ENCODE results near the gene ANTXR1. TPM values are rescaled to one million over a fixed set of nuclear protein-coding genes. Genes with fewer than 3 reads are reported as not detected.

Gene ANTXR1
- total and polyA plus RNA-seq, 2 donors from 2014 or later, result 7.0 to 42.6 TPM

DNA sequence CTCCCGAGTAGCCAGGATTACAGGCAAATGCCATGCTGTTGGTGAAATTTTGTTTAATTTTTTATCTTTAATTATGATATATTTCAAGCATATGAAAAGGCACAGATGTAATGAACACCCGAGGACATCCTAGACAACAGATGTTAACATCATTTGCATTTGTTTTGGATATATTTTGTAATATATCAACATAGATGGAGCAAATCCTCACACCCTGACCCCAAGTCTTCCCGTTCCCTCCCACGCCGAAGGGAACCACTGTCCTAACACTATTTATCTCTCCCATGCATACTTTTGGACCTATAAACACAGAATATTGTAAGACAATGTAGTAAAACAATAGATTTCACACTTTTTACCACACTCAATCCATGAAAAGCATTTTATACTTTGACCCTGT is 274.6 kb downstream of the ANTXR1 start:
- no peak for FAIRE-seq
- Histone ChIP-seq H3K9ac (ENCODE audit: low read length in 3 of 3) (no peak overlapping the region), H3K9me3 (ENCODE audit: control insufficient read depth in 2 of 3, insufficient read depth in 1 of 3, low read length in 3 of 3) (no peaks in the 10 kb centered on the region), H3K4me1 (ENCODE audit: control insufficient read depth in 2 of 3, insufficient read depth in 2 of 3, low read depth in 1 of 3, low read length in 3 of 3) (no peaks in the 10 kb centered on the region), H3K27me3 (ENCODE audit: control insufficient read depth, insufficient read depth, low read length) (no peaks in the 10 kb centered on the region), H3K4me3 (ENCODE audit: low read length in 3 of 3) (no peak overlapping the region), H3K27ac (ENCODE audit: low read depth in 2 of 2, low read length in 2 of 2) (no peak overlapping the region), H3K36me3 (ENCODE audit: control insufficient read depth in 2 of 3, insufficient read depth in 3 of 3, low read length in 3 of 3) (no peaks in the 10 kb centered on the region)
- DNase-seq, result no peak
- TF ChIP-seq, protein P1, sequence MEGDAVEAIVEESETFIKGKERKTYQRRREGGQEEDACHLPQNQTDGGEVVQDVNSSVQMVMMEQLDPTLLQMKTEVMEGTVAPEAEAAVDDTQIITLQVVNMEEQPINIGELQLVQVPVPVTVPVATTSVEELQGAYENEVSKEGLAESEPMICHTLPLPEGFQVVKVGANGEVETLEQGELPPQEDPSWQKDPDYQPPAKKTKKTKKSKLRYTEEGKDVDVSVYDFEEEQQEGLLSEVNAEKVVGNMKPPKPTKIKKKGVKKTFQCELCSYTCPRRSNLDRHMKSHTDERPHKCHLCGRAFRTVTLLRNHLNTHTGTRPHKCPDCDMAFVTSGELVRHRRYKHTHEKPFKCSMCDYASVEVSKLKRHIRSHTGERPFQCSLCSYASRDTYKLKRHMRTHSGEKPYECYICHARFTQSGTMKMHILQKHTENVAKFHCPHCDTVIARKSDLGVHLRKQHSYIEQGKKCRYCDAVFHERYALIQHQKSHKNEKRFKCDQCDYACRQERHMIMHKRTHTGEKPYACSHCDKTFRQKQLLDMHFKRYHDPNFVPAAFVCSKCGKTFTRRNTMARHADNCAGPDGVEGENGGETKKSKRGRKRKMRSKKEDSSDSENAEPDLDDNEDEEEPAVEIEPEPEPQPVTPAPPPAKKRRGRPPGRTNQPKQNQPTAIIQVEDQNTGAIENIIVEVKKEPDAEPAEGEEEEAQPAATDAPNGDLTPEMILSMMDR (IDR thresholded peaks at IDR 0.05; ENCODE audit: borderline replicate concordance, extremely low read depth, insufficient read depth), result no peak
- intact Hi-C loops (cut with DNase I), result no loop called here

DNA sequence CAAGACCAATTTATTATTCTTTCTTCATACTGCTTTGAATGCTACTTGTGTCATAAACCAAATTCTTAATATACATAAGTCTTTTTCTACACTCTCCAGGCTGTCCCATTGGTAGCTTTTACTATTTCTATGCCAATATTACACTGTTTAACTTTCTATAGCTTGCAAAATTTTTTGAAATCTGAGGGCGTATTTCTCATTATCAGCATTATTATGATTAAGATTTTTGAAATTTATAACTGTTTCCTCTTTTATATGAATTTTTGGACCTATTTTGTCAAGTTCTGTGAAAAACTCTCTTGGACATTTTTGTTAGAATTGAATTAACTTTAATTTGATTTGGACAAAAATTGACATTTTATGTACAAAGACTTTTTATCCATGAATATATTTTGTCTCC is 275.4 kb downstream of the ANTXR1 start:
- no peaks in the 10 kb centered on the region for H3K9me3 ChIP-seq (ENCODE audit: control insufficient read depth in 2 of 3, insufficient read depth in 1 of 3, low read length in 3 of 3)
- DNase-seq (no peak), FAIRE-seq (no peak)
- TF ChIP-seq, protein P1 (IDR thresholded peaks at IDR 0.05; ENCODE audit: borderline replicate concordance, extremely low read depth, insufficient read depth), result no peak
- intact Hi-C loops (cut with DNase I), result no loop called here
- H3K4me3 ChIP-seq (ENCODE audit: low read length in 3 of 3), result no peak overlapping the region
- H3K27me3 ChIP-seq (ENCODE audit: control insufficient read depth, insufficient read depth, low read length), result no peaks in the 10 kb centered on the region
- H3K4me1 ChIP-seq (ENCODE audit: control insufficient read depth in 2 of 3, insufficient read depth in 2 of 3, low read depth in 1 of 3, low read length in 3 of 3), result no peaks in the 10 kb centered on the region
- no peaks in the 10 kb centered on the region for H3K36me3 ChIP-seq (ENCODE audit: control insufficient read depth in 2 of 3, insufficient read depth in 3 of 3, low read length in 3 of 3)
- no peak overlapping the region for H3K9ac ChIP-seq (ENCODE audit: low read length in 3 of 3)
- no peak overlapping the region for H3K27ac ChIP-seq (ENCODE audit: low read depth in 2 of 2, low read length in 2 of 2)

DNA sequence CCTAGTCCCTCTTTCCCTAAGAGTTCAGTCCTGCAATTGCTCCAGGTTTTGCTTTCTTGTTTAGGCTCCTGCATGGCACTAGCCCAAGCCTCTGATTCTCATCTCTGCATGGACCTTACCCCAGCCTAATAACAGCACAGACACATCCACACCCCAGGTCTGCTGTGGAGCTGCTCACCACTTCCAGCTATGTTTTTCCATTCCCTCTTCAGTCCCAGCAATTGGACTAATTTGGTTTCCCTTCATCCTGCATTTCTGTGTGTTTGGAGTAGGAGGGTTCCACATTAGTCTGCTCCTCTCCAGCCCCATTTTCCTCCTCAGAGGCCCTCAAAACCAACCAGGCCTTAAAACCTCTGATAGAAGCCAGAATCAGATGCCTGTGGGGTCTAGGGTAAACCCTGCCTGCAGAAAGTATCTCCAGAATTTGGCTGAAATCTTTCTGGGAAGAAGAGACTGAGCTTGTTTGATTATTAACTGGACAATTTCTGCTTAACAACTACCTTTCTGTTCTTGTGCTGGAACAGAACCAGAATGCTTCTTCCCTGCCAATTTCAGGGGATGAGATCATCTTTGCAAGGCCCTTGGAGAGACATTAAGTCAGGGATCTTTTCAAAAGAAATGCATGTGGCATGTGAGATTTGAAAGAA is 278.1 kb downstream of the ANTXR1 start:
- FAIRE-seq (no peak), DNase-seq (no peak)
- no peak overlapping the region for H3K9ac ChIP-seq (ENCODE audit: low read length in 3 of 3)
- H3K27ac ChIP-seq (ENCODE audit: low read depth in 2 of 2, low read length in 2 of 2), result no peak overlapping the region
- H3K36me3 ChIP-seq (ENCODE audit: control insufficient read depth in 2 of 3, insufficient read depth in 3 of 3, low read length in 3 of 3), result no peaks in the 10 kb centered on the region
- no peaks in the 10 kb centered on the region for H3K9me3 ChIP-seq (ENCODE audit: control insufficient read depth in 2 of 3, insufficient read depth in 1 of 3, low read length in 3 of 3)
- TF ChIP-seq, protein P1 (IDR thresholded peaks at IDR 0.05; ENCODE audit: borderline replicate concordance, extremely low read depth, insufficient read depth), result no peak
- H3K4me1 ChIP-seq (ENCODE audit: control insufficient read depth in 2 of 3, insufficient read depth in 2 of 3, low read depth in 1 of 3, low read length in 3 of 3), result no peaks in the 10 kb centered on the region
- H3K4me3 ChIP-seq (ENCODE audit: low read length in 3 of 3), result no peak overlapping the region
- no peaks in the 10 kb centered on the region for H3K27me3 ChIP-seq (ENCODE audit: control insufficient read depth, insufficient read depth, low read length)
- intact Hi-C loops (cut with DNase I), result no loop called here

DNA sequence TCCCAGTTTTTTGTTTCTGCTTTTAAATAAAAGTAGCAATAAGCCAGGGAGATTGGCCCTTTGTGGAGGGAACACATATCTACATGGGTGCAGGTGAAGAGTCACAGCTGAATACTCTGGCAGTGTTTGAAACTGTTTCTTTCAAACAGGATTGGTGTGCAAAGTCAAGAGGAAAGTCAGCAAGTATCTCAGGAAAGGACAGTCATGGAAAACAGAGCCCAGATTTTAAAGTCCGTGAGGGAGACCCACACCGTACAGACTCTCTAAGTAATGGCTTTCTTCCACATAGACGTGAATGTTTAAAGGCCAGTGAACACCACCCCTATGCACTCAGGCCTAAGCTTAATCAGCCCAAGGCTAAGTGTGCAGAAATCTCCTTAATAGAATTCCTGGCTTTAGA is 278.7 kb downstream of the ANTXR1 start:
- DNase-seq (no peak), FAIRE-seq (no peak)
- Histone ChIP-seq H3K27ac (ENCODE audit: low read depth in 2 of 2, low read length in 2 of 2) (no peak overlapping the region), H3K36me3 (ENCODE audit: control insufficient read depth in 2 of 3, insufficient read depth in 3 of 3, low read length in 3 of 3) (no peaks in the 10 kb centered on the region), H3K9ac (ENCODE audit: low read length in 3 of 3) (no peak overlapping the region), H3K4me1 (ENCODE audit: control insufficient read depth in 2 of 3, insufficient read depth in 2 of 3, low read depth in 1 of 3, low read length in 3 of 3) (no peaks in the 10 kb centered on the region), H3K9me3 (ENCODE audit: control insufficient read depth in 2 of 3, insufficient read depth in 1 of 3, low read length in 3 of 3) (no peaks in the 10 kb centered on the region), H3K4me3 (ENCODE audit: low read length in 3 of 3) (no peak overlapping the region), H3K27me3 (ENCODE audit: control insufficient read depth, insufficient read depth, low read length) (no peaks in the 10 kb centered on the region)
- intact Hi-C loops (cut with DNase I), result no loop called here
- TF ChIP-seq, protein P1 (IDR thresholded peaks at IDR 0.05; ENCODE audit: borderline replicate concordance, extremely low read depth, insufficient read depth), result no peak
